Smooth muscle cell of the brain vasculature (primary cell): ENCODE measurements around the gene NDUFS2.

ENCODE experiments used
- DNase-seq: peaks from one replicate; pipeline ENCODE4 v3.0.0-alpha.2; 2012; ENCODE audit warnings: low read depth, low spot score

The NDUFS2 gene

GRCh38 chr1:161195171-161195570 is 7.0 kb upstream of the NDUFS2 start:
- DNase-seq, result no peak

GRCh38 chr1:161196111-161196510 is 6.1 kb upstream of the NDUFS2 start:
- no peak for DNase-seq

- DNase-seq, result no peak
Observed at GRCh38 chr1:161196521-161197451, 5.4 kb upstream of the NDUFS2 start.

- no peak for DNase-seq
Observed at GRCh38 chr1:161197560-161198193, 4.5 kb upstream of the NDUFS2 start.

- no peak for DNase-seq
Observed at GRCh38 chr1:161198194-161198896, 3.8 kb upstream of the NDUFS2 start.

GRCh38 chr1:161198897-161199431 is 3.2 kb upstream of the NDUFS2 start, which contains the start of gene ADAMTS4:
TSS of gene ADAMTS4 (minus strand) at chr1:161199054. CDS start at chr1:161198627, 427 bp downstream.
- DNase-seq, result no peak

- DNase-seq, result no peak
Observed at GRCh38 chr1:161199506-161200139, 2.5 kb upstream of the NDUFS2 start.

- DNase-seq, result no peak
Observed at GRCh38 chr1:161200421-161200991, 1.7 kb upstream of the NDUFS2 start.

- DNase-seq, result no peak
Observed at GRCh38 chr1:161200992-161201835, 953 bp upstream of the NDUFS2 start.

- DNase-seq, result no peak
Observed at GRCh38 chr1:161206411-161207140, 4.4 kb downstream of the NDUFS2 start.

- no peak for DNase-seq
Observed at GRCh38 chr1:161207173-161207572, 5.0 kb downstream of the NDUFS2 start.

- no peak for DNase-seq
Observed at GRCh38 chr1:161209790-161210409, 7.7 kb downstream of the NDUFS2 start.

GRCh38 chr1:161214369-161214768 is 12.2 kb downstream of the NDUFS2 start:
- no peak for DNase-seq

GRCh38 chr1:161215076-161215475 is 12.9 kb downstream of the NDUFS2 start, which contains the start of gene FCER1G:
TSS of gene FCER1G (plus strand) at chr1:161215295. CDS start at chr1:161215322, 27 bp downstream.
- DNase-seq, result no peak

- DNase-seq, result no peak
Observed at GRCh38 chr1:161216945-161217712, 15.0 kb downstream of the NDUFS2 start.

- no peak for DNase-seq
Observed at GRCh38 chr1:161217831-161218230, 15.7 kb downstream of the NDUFS2 start.

GRCh38 chr1:161218301-161219077 is 16.3 kb downstream of the NDUFS2 start:
- DNase-seq, result no peak
